Choroid plexus epithelial cell (primary cell): Measurements from ENCODE around the gene PPIL3.

ENCODE experiments used
- DNase-seq: peaks from one replicate; pipeline ENCODE4 v3.0.0-alpha.2; 2010; ENCODE audit warnings: low read depth
- H3K4me3 ChIP-seq: 2 replicates; pipeline ENCODE4 v1.5.1; 2011; ENCODE audit warnings: low read depth, mild to moderate bottlenecking, control low read depth, low read length, moderate library complexity
- CTCF ChIP-seq: conservative IDR thresholded peaks from 2 replicates; pipeline ENCODE4 v1.5.1; 2011; ENCODE audit warnings: low read depth, mild to moderate bottlenecking, control low read depth, inconsistent platforms, low read length, moderate library complexity

Gene PPIL3

GRCh38 chr2:200860092-200860795, 28.6 kb downstream of the PPIL3 start:
- peak overlapping the region; percentile 94 for H3K4me3 ChIP-seq
- peak; percentile 55 for DNase-seq
- TF ChIP-seq CTCF: no peak

GRCh38 chr2:200856806-200857205, 32.1 kb downstream of the PPIL3 start:
- no peak for TF ChIP-seq CTCF
- DNase-seq: no peak
- H3K4me3 ChIP-seq: no peak overlapping the region

GRCh38 chr2:200852605-200853004, 36.3 kb downstream of the PPIL3 start:
- no peak overlapping the region for H3K4me3 ChIP-seq
- TF ChIP-seq CTCF: no peak
- no peak for DNase-seq

- H3K4me3 ChIP-seq: no peak overlapping the region
- no peak for TF ChIP-seq CTCF
- no peak for DNase-seq
These were observed 37.3 kb downstream of the PPIL3 start for GRCh38 chr2:200851398-200852248.

GRCh38 chr2:200850512-200851256, 38.2 kb downstream of the PPIL3 start:
- no peak for DNase-seq
- no peak for TF ChIP-seq CTCF
- H3K4me3 ChIP-seq: no peak overlapping the region

- no peak for TF ChIP-seq CTCF
- DNase-seq: no peak
- H3K4me3 ChIP-seq: no peak overlapping the region
These were observed 40.9 kb downstream of the PPIL3 start for GRCh38 chr2:200847939-200848338.
